Peyer's patch (tissue), 4 donors: ENCODE data around the gene MKS1. TPM values are rescaled to one million over a fixed set of nuclear protein-coding genes. Genes with fewer than 3 reads are reported as not detected.

Source experiments
- DNase-seq, 3 donors: peaks; one replicate each; pipeline ENCODE4 v3.0.0-alpha.2; 2017 to 2019
- H3K27ac ChIP-seq, 4 donors: fragments of 200-600 bp; sonication (generic); one replicate each; pipeline ENCODE4 v1.5.1; 2016 to 2019
- H3K27me3 ChIP-seq, 2 donors: fragments of 200-600 bp; sonication (generic); one replicate each; pipeline ENCODE4 v1.5.1; 2019
- H3K36me3 ChIP-seq, 3 donors: fragments of 200-600 bp; sonication (generic); one replicate each; pipeline ENCODE4 v1.5.1; 2016 to 2019
- H3K4me1 ChIP-seq, 4 donors: fragments of 200-600 bp; sonication (generic); one replicate each; pipeline ENCODE4 v1.5.1; 2016 to 2019
- H3K4me3 ChIP-seq, 4 donors: fragments of 200-600 bp; sonication (generic); 1 replicate in 3 of 4; 2 replicates in 1 of 4; pipeline ENCODE4 v1.5.1; 2016 to 2019; ENCODE audit warnings: mild to moderate bottlenecking in 1 of 4
- H3K9me3 ChIP-seq, 4 donors: fragments of 200-600 bp; sonication (generic); one replicate each; pipeline ENCODE4 v1.5.1; 2016 to 2019; ENCODE audit warnings: mild to moderate bottlenecking in 1 of 4
- CTCF ChIP-seq, 6 experiments: fragments of 450-650 bp in 4 of 6; fragments of 200-600 bp in 2 of 6; sonication (generic) in 1 of 6; IDR thresholded peaks; one replicate each; pipeline ENCODE4 v1.5.1; 2017 to 2019; ENCODE audit warnings: antibody characterized with exemption in 6 of 6, mild to moderate bottlenecking in 3 of 6, moderate library complexity in 1 of 6
- POLR2A ChIP-seq, 2 donors: fragments of 450-650 bp; IDR thresholded peaks; one replicate each; pipeline ENCODE4 v1.5.1; 2017; ENCODE audit warnings: antibody characterized with exemption in 2 of 2, mild to moderate bottlenecking in 2 of 2, moderate library complexity in 2 of 2
- total RNA-seq, 4 donors: library from RNA; depleted of rRNA; stranded (reverse); fragments of >200 nt; gene quantifications; one replicate each; pipeline ENCODE4 v1.1.0, GENCODE V29; 2016

Gene MKS1
- total RNA-seq, 4 donors from 2014 or later = 6.7 to 20.9 (median 14.8) TPM

- TF ChIP-seq CTCF (IDR thresholded peaks at IDR 0.05) (no peak), POLR2A (IDR thresholded peaks at IDR 0.05) (no peak)
- H3K4me1 ChIP-seq = no peaks in the 10 kb centered on the region
- H3K9me3 ChIP-seq = no peaks in the 10 kb centered on the region
- no peak for DNase-seq
- no peak overlapping the region for H3K4me3 ChIP-seq
- no peaks in the 10 kb centered on the region for H3K27me3 ChIP-seq
- no peak overlapping the region for H3K27ac ChIP-seq
- no peaks in the 10 kb centered on the region for H3K36me3 ChIP-seq
These were observed 23.4 kb downstream of the MKS1 start for GRCh38 chr17:58195518-58196123.

- Histone ChIP-seq H3K27me3 (no peaks in the 10 kb centered on the region), H3K9me3 (no peaks in the 10 kb centered on the region), H3K4me3 (no peak overlapping the region), H3K4me1 (no peaks in the 10 kb centered on the region), H3K36me3 (no peaks in the 10 kb centered on the region), H3K27ac (no peak overlapping the region)
- TF ChIP-seq CTCF (IDR thresholded peaks at IDR 0.05) = no peak
- TF ChIP-seq POLR2A (IDR thresholded peaks at IDR 0.05) = no peak
- no peak for DNase-seq
These were observed 25.3 kb downstream of the MKS1 start for GRCh38 chr17:58193641-58194255.

GRCh38 chr17:58192612-58193011 is 26.4 kb downstream of the MKS1 start, which contains the start of gene EPX:
TSS of gene EPX (plus strand) at chr17:58192726. CDS start at chr17:58192847, 121 bp downstream.
- no peaks in the 10 kb centered on the region for H3K36me3 ChIP-seq
- H3K4me3 ChIP-seq = no peak within 1 kb of the TSS
- no peak for DNase-seq
- H3K9me3 ChIP-seq = no peaks in the 10 kb centered on the region
- no peak within 1 kb of the TSS for H3K27ac ChIP-seq
- no peaks in the 10 kb centered on the region for H3K27me3 ChIP-seq
- no peaks in the 10 kb centered on the region for H3K4me1 ChIP-seq
- TF ChIP-seq CTCF (IDR thresholded peaks at IDR 0.05) = no peak
- no peak for TF ChIP-seq POLR2A (IDR thresholded peaks at IDR 0.05)

- no peaks in the 10 kb centered on the region for H3K36me3 ChIP-seq
- no peak overlapping the region for H3K4me3 ChIP-seq
- no peaks in the 10 kb centered on the region for H3K4me1 ChIP-seq
- no peak overlapping the region for H3K27ac ChIP-seq
- H3K9me3 ChIP-seq = no peaks in the 10 kb centered on the region
- no peaks in the 10 kb centered on the region for H3K27me3 ChIP-seq
- no peak for TF ChIP-seq CTCF (IDR thresholded peaks at IDR 0.05)
- no peak for DNase-seq
These were observed 27.7 kb downstream of the MKS1 start for GRCh38 chr17:58191241-58191896.

GRCh38 chr17:58189436-58190146 is 29.5 kb downstream of the MKS1 start:
- TF ChIP-seq CTCF (IDR thresholded peaks at IDR 0.05) = no peak
- Histone ChIP-seq H3K4me3 (no peak overlapping the region), H3K4me1 (no peaks in the 10 kb centered on the region), H3K9me3 (no peaks in the 10 kb centered on the region), H3K36me3 (no peaks in the 10 kb centered on the region), H3K27me3 (no peaks in the 10 kb centered on the region), H3K27ac (no peak overlapping the region)
- peak in 2 of 3 donors; percentile 48 to 58 for DNase-seq
